A549 (cell line): ENCODE measurements around the gene SRP9.

Experiments
- BCL3 ChIP-seq: fragments of >200 bp; sonication (Bioruptor Twin); formaldehyde crosslinking; IDR thresholded peaks from 3 replicates; pipeline ENCODE4 v1.6.1; 2016
- EHF ChIP-seq: fragments of 250-450 bp; sonication (Bioruptor Pico); IDR thresholded peaks from 2 replicates; pipeline ENCODE4 v1.5.0; 2020; ENCODE audit warnings: mild to moderate bottlenecking
- ESRRA ChIP-seq: fragments of 150-350 bp; IDR thresholded peaks from 2 replicates; pipeline ENCODE4 v1.6.1; 2014; ENCODE audit warnings: mild to moderate bottlenecking, low read length, borderline replicate concordance
- GATA3 ChIP-seq: IDR thresholded peaks from 2 replicates; pipeline ENCODE4 v1.6.1; 2012; ENCODE audit warnings: borderline replicate concordance
- PHF8 ChIP-seq: fragments of 200-600 bp; sonication (generic); IDR thresholded peaks from 2 replicates; pipeline ENCODE4 v1.6.1; 2016; ENCODE audit warnings: low read depth, mild to moderate bottlenecking, antibody characterized with exemption, moderate library complexity, borderline replicate concordance
- POLR2A ChIP-seq: IDR thresholded peaks from 2 replicates; pipeline ENCODE4 v1.6.1; 2012; ENCODE audit warnings: mild to moderate bottlenecking, low read length
- ZFP36 ChIP-seq: fragments of 450-650 bp; IDR thresholded peaks from 2 replicates; pipeline ENCODE4 v1.6.1; 2014; ENCODE audit warnings: borderline replicate concordance; ENCODE audit not compliant: partially characterized antibody
- TF ChIP-seq, protein P1 (sequence below): fragments of >200 bp; sonication (Bioruptor Twin); formaldehyde crosslinking; IDR thresholded peaks from 3 replicates; pipeline ENCODE4 v1.5.1; 2016
- TF ChIP-seq, protein P2 (sequence below): fragments of 450-650 bp; IDR thresholded peaks from 2 replicates; pipeline ENCODE4 v1.6.1; 2014; ENCODE audit warnings: antibody characterized with exemption
- TF ChIP-seq, protein P3 (sequence below): fragments of 250-450 bp; sonication (Bioruptor Pico); IDR thresholded peaks from 2 replicates; pipeline ENCODE4 v1.5.0; 2020; ENCODE audit warnings: low read depth, mild to moderate bottlenecking, moderate library complexity
- TF ChIP-seq, protein P4 (sequence below): fragments of 200-600 bp; sonication (generic); IDR thresholded peaks from 2 replicates; pipeline ENCODE4 v1.6.1; 2016; ENCODE audit warnings: antibody characterized with exemption, mild to moderate bottlenecking, moderate library complexity

GRCh38 chr1:225760531-225760930, 17.1 kb upstream of the SRP9 start:
- no peak for TF ChIP-seq POLR2A
- TF ChIP-seq, protein P1, sequence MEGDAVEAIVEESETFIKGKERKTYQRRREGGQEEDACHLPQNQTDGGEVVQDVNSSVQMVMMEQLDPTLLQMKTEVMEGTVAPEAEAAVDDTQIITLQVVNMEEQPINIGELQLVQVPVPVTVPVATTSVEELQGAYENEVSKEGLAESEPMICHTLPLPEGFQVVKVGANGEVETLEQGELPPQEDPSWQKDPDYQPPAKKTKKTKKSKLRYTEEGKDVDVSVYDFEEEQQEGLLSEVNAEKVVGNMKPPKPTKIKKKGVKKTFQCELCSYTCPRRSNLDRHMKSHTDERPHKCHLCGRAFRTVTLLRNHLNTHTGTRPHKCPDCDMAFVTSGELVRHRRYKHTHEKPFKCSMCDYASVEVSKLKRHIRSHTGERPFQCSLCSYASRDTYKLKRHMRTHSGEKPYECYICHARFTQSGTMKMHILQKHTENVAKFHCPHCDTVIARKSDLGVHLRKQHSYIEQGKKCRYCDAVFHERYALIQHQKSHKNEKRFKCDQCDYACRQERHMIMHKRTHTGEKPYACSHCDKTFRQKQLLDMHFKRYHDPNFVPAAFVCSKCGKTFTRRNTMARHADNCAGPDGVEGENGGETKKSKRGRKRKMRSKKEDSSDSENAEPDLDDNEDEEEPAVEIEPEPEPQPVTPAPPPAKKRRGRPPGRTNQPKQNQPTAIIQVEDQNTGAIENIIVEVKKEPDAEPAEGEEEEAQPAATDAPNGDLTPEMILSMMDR: no peak
- TF ChIP-seq, protein P2, sequence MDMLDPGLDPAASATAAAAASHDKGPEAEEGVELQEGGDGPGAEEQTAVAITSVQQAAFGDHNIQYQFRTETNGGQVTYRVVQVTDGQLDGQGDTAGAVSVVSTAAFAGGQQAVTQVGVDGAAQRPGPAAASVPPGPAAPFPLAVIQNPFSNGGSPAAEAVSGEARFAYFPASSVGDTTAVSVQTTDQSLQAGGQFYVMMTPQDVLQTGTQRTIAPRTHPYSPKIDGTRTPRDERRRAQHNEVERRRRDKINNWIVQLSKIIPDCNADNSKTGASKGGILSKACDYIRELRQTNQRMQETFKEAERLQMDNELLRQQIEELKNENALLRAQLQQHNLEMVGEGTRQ: no peak
- no peak for TF ChIP-seq ESRRA
- no peak for TF ChIP-seq PHF8
- no peak for TF ChIP-seq EHF (CRISPR knock-in tag)
- no peak for TF ChIP-seq GATA3
- TF ChIP-seq, protein P3, sequence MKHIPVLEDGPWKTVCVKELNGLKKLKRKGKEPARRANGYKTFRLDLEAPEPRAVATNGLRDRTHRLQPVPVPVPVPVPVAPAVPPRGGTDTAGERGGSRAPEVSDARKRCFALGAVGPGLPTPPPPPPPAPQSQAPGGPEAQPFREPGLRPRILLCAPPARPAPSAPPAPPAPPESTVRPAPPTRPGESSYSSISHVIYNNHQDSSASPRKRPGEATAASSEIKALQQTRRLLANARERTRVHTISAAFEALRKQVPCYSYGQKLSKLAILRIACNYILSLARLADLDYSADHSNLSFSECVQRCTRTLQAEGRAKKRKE (CRISPR knock-in tag): no peak
- no peak for TF ChIP-seq BCL3
- TF ChIP-seq, protein P4, sequence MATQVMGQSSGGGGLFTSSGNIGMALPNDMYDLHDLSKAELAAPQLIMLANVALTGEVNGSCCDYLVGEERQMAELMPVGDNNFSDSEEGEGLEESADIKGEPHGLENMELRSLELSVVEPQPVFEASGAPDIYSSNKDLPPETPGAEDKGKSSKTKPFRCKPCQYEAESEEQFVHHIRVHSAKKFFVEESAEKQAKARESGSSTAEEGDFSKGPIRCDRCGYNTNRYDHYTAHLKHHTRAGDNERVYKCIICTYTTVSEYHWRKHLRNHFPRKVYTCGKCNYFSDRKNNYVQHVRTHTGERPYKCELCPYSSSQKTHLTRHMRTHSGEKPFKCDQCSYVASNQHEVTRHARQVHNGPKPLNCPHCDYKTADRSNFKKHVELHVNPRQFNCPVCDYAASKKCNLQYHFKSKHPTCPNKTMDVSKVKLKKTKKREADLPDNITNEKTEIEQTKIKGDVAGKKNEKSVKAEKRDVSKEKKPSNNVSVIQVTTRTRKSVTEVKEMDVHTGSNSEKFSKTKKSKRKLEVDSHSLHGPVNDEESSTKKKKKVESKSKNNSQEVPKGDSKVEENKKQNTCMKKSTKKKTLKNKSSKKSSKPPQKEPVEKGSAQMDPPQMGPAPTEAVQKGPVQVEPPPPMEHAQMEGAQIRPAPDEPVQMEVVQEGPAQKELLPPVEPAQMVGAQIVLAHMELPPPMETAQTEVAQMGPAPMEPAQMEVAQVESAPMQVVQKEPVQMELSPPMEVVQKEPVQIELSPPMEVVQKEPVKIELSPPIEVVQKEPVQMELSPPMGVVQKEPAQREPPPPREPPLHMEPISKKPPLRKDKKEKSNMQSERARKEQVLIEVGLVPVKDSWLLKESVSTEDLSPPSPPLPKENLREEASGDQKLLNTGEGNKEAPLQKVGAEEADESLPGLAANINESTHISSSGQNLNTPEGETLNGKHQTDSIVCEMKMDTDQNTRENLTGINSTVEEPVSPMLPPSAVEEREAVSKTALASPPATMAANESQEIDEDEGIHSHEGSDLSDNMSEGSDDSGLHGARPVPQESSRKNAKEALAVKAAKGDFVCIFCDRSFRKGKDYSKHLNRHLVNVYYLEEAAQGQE: no peak
- TF ChIP-seq ZFP36: no peak
